Measurements from ENCODE around the gene HNF1A. TPM values are rescaled to one million over a fixed set of nuclear protein-coding genes. Genes with fewer than 3 reads are reported as not detected.

The HNF1A gene
- total and polyA plus RNA-seq, 9 of the 15 experiments (the other 6 are each of a cell fraction or from before 2014, with no cell fraction given) = not detected

DNA sequence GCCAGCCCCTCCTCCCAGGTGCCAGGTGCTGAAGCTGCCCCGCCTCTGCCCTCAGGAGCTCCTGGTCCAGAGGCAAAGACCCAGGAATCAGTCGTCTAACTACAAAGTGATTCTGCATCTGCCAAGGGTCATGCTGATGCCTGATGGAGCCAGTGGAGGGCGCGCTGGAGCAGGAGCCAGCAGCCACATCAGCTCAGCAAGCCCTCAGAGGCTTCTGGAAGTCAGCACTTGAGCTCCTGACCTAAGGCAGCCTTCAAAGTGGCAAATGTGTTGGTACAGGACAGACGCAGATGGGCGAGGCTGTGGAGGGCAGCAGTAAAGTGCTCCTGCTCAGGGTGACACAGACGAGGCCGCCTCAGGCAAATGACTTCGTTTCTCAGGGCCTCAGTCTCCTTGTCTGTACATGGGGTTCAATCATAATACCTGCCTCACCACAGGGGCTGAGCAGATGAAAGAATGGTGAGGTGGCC lies 27.0 kb downstream of the HNF1A start (continued):
- TF ChIP-seq, protein P1, sequence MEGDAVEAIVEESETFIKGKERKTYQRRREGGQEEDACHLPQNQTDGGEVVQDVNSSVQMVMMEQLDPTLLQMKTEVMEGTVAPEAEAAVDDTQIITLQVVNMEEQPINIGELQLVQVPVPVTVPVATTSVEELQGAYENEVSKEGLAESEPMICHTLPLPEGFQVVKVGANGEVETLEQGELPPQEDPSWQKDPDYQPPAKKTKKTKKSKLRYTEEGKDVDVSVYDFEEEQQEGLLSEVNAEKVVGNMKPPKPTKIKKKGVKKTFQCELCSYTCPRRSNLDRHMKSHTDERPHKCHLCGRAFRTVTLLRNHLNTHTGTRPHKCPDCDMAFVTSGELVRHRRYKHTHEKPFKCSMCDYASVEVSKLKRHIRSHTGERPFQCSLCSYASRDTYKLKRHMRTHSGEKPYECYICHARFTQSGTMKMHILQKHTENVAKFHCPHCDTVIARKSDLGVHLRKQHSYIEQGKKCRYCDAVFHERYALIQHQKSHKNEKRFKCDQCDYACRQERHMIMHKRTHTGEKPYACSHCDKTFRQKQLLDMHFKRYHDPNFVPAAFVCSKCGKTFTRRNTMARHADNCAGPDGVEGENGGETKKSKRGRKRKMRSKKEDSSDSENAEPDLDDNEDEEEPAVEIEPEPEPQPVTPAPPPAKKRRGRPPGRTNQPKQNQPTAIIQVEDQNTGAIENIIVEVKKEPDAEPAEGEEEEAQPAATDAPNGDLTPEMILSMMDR (IDR thresholded peaks at IDR 0.05 in 2 of 3, conservative IDR thresholded peaks at IDR 0.05 in 1 of 3; ENCODE audit: insufficient read depth in 2 of 3, low read depth in 1 of 3, low read length in 3 of 3) = peak; percentile 86 to 90 (median 89)
- TF ChIP-seq, protein P2, sequence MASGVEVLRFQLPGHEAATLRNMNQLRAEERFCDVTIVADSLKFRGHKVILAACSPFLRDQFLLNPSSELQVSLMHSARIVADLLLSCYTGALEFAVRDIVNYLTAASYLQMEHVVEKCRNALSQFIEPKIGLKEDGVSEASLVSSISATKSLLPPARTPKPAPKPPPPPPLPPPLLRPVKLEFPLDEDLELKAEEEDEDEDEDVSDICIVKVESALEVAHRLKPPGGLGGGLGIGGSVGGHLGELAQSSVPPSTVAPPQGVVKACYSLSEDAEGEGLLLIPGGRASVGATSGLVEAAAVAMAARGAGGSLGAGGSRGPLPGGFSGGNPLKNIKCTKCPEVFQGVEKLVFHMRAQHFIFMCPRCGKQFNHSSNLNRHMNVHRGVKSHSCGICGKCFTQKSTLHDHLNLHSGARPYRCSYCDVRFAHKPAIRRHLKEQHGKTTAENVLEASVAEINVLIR (CRISPR knock-in tag; IDR thresholded peaks at IDR 0.05) = no peak
- no peak for TF ChIP-seq BRD4 (IDR thresholded peaks at IDR 0.05)
- TF ChIP-seq, protein P3, sequence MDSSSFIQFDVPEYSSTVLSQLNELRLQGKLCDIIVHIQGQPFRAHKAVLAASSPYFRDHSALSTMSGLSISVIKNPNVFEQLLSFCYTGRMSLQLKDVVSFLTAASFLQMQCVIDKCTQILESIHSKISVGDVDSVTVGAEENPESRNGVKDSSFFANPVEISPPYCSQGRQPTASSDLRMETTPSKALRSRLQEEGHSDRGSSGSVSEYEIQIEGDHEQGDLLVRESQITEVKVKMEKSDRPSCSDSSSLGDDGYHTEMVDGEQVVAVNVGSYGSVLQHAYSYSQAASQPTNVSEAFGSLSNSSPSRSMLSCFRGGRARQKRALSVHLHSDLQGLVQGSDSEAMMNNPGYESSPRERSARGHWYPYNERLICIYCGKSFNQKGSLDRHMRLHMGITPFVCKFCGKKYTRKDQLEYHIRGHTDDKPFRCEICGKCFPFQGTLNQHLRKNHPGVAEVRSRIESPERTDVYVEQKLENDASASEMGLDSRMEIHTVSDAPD (CRISPR knock-in tag; IDR thresholded peaks at IDR 0.05) = no peak
- TF ChIP-seq, protein P4, sequence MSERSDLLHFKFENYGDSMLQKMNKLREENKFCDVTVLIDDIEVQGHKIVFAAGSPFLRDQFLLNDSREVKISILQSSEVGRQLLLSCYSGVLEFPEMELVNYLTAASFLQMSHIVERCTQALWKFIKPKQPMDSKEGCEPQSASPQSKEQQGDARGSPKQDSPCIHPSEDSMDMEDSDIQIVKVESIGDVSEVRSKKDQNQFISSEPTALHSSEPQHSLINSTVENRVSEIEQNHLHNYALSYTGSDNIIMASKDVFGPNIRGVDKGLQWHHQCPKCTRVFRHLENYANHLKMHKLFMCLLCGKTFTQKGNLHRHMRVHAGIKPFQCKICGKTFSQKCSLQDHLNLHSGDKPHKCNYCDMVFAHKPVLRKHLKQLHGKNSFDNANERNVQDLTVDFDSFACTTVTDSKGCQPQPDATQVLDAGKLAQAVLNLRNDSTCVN (CRISPR knock-in tag; IDR thresholded peaks at IDR 0.05) = no peak
- TF ChIP-seq NR1H2 (CRISPR knock-in tag; IDR thresholded peaks at IDR 0.05) = no peak
- TF ChIP-seq, protein P5, sequence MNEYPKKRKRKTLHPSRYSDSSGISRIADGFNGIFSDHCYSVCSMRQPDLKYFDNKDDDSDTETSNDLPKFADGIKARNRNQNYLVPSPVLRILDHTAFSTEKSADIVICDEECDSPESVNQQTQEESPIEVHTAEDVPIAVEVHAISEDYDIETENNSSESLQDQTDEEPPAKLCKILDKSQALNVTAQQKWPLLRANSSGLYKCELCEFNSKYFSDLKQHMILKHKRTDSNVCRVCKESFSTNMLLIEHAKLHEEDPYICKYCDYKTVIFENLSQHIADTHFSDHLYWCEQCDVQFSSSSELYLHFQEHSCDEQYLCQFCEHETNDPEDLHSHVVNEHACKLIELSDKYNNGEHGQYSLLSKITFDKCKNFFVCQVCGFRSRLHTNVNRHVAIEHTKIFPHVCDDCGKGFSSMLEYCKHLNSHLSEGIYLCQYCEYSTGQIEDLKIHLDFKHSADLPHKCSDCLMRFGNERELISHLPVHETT (CRISPR knock-in tag; conservative IDR thresholded peaks at IDR 0.05 in 1 of 2, IDR thresholded peaks at IDR 0.05 in 1 of 2) = no peak
- no peak for TF ChIP-seq EWSR1 (IDR thresholded peaks at IDR 0.05; ENCODE audit: borderline replicate concordance, low read depth, partially characterized antibody)
- TF ChIP-seq DDX20 (tag; IDR thresholded peaks at IDR 0.05; ENCODE audit: low read depth) = no peak
- TF ChIP-seq ZNF143 (CRISPR knock-in tag; IDR thresholded peaks at IDR 0.05) = peak; percentile 30; the same call in 1 of the 2 replicates
- TF ChIP-seq FOXA3 (CRISPR knock-in tag; conservative IDR thresholded peaks at IDR 0.05 in 1 of 2, IDR thresholded peaks at IDR 0.05 in 1 of 2) = no peak
- TF ChIP-seq, protein P6, sequence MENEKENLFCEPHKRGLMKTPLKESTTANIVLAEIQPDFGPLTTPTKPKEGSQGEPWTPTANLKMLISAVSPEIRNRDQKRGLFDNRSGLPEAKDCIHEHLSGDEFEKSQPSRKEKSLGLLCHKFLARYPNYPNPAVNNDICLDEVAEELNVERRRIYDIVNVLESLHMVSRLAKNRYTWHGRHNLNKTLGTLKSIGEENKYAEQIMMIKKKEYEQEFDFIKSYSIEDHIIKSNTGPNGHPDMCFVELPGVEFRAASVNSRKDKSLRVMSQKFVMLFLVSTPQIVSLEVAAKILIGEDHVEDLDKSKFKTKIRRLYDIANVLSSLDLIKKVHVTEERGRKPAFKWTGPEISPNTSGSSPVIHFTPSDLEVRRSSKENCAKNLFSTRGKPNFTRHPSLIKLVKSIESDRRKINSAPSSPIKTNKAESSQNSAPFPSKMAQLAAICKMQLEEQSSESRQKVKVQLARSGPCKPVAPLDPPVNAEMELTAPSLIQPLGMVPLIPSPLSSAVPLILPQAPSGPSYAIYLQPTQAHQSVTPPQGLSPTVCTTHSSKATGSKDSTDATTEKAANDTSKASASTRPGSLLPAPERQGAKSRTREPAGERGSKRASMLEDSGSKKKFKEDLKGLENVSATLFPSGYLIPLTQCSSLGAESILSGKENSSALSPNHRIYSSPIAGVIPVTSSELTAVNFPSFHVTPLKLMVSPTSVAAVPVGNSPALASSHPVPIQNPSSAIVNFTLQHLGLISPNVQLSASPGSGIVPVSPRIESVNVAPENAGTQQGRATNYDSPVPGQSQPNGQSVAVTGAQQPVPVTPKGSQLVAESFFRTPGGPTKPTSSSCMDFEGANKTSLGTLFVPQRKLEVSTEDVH (IDR thresholded peaks at IDR 0.05; ENCODE audit: low read depth, partially characterized antibody) = no peak
- TF ChIP-seq, protein P7, sequence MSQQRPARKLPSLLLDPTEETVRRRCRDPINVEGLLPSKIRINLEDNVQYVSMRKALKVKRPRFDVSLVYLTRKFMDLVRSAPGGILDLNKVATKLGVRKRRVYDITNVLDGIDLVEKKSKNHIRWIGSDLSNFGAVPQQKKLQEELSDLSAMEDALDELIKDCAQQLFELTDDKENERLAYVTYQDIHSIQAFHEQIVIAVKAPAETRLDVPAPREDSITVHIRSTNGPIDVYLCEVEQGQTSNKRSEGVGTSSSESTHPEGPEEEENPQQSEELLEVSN (IDR thresholded peaks at IDR 0.05; ENCODE audit: borderline replicate concordance in 1 of 2, extremely low read depth in 1 of 2, insufficient read depth in 1 of 2, insufficient read length in 1 of 2, low read depth in 1 of 2, low read length in 1 of 2, poor library complexity in 1 of 2, severe bottlenecking in 1 of 2) = no peak
- TF ChIP-seq POLR2AphosphoS2 (IDR thresholded peaks at IDR 0.05; ENCODE audit: low read length) = no peak

All from K562 (cell line).